Measurements from ENCODE around the gene BMS1.

- TF ChIP-seq CTCF (IDR thresholded peaks at IDR 0.05) = no peak
- no peak for TF ChIP-seq POLR2A (IDR thresholded peaks at IDR 0.05)
Observed at GRCh38 chr10:42734536-42734935, 48.1 kb upstream of the BMS1 start.

Data from body of pancreas (tissue), 4 donors.